Smooth muscle cell (in vitro differentiated cells): Measurements from ENCODE around the gene TMOD3. TPM values are rescaled to one million over a fixed set of nuclear protein-coding genes. Genes with fewer than 3 reads are reported as not detected.

Source experiments
- DNase-seq: peaks from one replicate; lab custom pipeline; 2025; ENCODE audit not compliant: unreplicated experiment; lab: John Stamatoyannopoulos, UW
- H2AFZ ChIP-seq: fragments of 200-600 bp; sonication (generic); 2 replicates; pipeline ENCODE4 v1.6.0; 2016; ENCODE audit warnings: antibody characterized with exemption, low read depth, mild to moderate bottlenecking
- H3F3A ChIP-seq: fragments of 200-600 bp; sonication (generic); 2 replicates; pipeline ENCODE4 v1.6.0; 2017; ENCODE audit warnings: antibody characterized with exemption, low read depth
- H3K27ac ChIP-seq: fragments of 200-600 bp; sonication (generic); 2 replicates; pipeline ENCODE4 v1.5.1; 2016; ENCODE audit warnings: low read depth, mild to moderate bottlenecking
- H3K27me3 ChIP-seq: fragments of 200-600 bp; sonication (generic); 2 replicates; pipeline ENCODE4 v1.6.1; 2016; ENCODE audit warnings: low read depth, mild to moderate bottlenecking
- H3K36me3 ChIP-seq: fragments of 200-600 bp; sonication (generic); 2 replicates; pipeline ENCODE4 v1.5.1; 2016; ENCODE audit warnings: low read depth
- H3K4me1 ChIP-seq: fragments of 200-600 bp; sonication (generic); 2 replicates; pipeline ENCODE4 v1.5.1; 2016; ENCODE audit warnings: low read depth
- H3K4me2 ChIP-seq: fragments of 200-600 bp; sonication (generic); 2 replicates; pipeline ENCODE4 v1.6.0; 2016; ENCODE audit warnings: mild to moderate bottlenecking
- H3K4me3 ChIP-seq: fragments of 200-600 bp; sonication (generic); 2 replicates; pipeline ENCODE4 v1.5.1; 2016; ENCODE audit warnings: mild to moderate bottlenecking
- H3K79me2 ChIP-seq: fragments of 200-600 bp; sonication (generic); 2 replicates; pipeline ENCODE4 v1.6.0; 2016; ENCODE audit warnings: low read depth, mild to moderate bottlenecking
- H3K9ac ChIP-seq: fragments of 200-600 bp; sonication (generic); 2 replicates; pipeline ENCODE4 v1.6.0; 2016; ENCODE audit warnings: low read depth
- H3K9me3 ChIP-seq: fragments of 200-600 bp; sonication (generic); replicated peaks from 2 replicates; pipeline ENCODE4 v1.5.1; 2016; ENCODE audit warnings: low read depth
- H4K20me1 ChIP-seq: fragments of 200-600 bp; sonication (generic); 2 replicates; pipeline ENCODE4 v1.6.0; 2016; ENCODE audit warnings: low read depth
- WGBS: methylation state at CpG from one replicate; pipeline ENCODE4 v1.1.7; 2016; ENCODE audit warnings: low lambda C conversion rate; 5-methylcytosine and 5-hydroxymethylcytosine counted together
- polyA plus RNA-seq: library from polyadenylated mRNA; unstranded; fragments of >200 nt; fragmentation: Nextera tagmentation; extraction: Ambion mirVana; gene quantifications from 2 replicates; pipeline ENCODE4 v1.2.1, GENCODE V29; 2016
- total RNA-seq: library from RNA; depleted of rRNA; stranded (reverse); fragments of >200 nt; gene quantifications from 2 replicates; pipeline ENCODE4 v1.2.3, GENCODE V29; 2014
- TF ChIP-seq, protein P1 (sequence below): fragments of 200-600 bp; sonication (generic); IDR thresholded peaks from 2 replicates; pipeline ENCODE4 v1.5.1; 2017; ENCODE audit warnings: borderline replicate concordance, mild to moderate bottlenecking, antibody characterized with exemption; ENCODE audit not compliant: insufficient read depth, poor library complexity, severe bottlenecking

The TMOD3 gene
- total and polyA plus RNA-seq, 2 experiments from 2014 or later = 18.6 to 35.7 TPM

DNA sequence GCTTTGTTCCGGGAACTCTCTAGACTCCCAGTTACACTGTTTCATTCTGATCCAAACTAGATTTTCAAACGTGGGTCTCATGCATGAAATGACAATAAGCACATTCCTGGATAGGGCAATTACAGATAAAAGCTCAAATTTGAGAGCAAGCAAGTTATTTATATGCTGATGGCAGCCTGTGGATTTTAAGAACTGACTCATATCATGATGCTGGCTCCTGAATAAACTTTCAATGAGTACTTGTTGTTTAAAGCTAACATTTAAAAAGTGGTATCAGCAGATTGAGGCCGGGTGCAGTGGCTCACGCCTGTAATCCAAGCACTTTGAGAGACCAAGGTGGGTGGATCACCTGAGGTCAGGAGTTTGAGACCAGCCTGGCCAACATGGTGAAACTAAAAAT is 75.5 kb downstream of the TMOD3 start:
- H3K9me3 ChIP-seq = no peaks in the 10 kb centered on the region
- H3K4me1 ChIP-seq = peaks cover 5% of the 10 kb centered on the region
- H3K79me2 ChIP-seq = no peaks in the 10 kb centered on the region
- H3K4me2 ChIP-seq = no peak overlapping the region
- TF ChIP-seq, protein P1, sequence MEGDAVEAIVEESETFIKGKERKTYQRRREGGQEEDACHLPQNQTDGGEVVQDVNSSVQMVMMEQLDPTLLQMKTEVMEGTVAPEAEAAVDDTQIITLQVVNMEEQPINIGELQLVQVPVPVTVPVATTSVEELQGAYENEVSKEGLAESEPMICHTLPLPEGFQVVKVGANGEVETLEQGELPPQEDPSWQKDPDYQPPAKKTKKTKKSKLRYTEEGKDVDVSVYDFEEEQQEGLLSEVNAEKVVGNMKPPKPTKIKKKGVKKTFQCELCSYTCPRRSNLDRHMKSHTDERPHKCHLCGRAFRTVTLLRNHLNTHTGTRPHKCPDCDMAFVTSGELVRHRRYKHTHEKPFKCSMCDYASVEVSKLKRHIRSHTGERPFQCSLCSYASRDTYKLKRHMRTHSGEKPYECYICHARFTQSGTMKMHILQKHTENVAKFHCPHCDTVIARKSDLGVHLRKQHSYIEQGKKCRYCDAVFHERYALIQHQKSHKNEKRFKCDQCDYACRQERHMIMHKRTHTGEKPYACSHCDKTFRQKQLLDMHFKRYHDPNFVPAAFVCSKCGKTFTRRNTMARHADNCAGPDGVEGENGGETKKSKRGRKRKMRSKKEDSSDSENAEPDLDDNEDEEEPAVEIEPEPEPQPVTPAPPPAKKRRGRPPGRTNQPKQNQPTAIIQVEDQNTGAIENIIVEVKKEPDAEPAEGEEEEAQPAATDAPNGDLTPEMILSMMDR = no peak
- H2AFZ ChIP-seq = no peak overlapping the region
- 84% methylated on average over 4 of the region's 4 CpGs for WGBS
- H3K4me3 ChIP-seq = no peak overlapping the region
- H3K27me3 ChIP-seq = no peaks in the 10 kb centered on the region
- peaks cover 22% of the 10 kb centered on the region for H4K20me1 ChIP-seq
- H3K9ac ChIP-seq = no peak overlapping the region
- no peak for DNase-seq
- H3K27ac ChIP-seq = no peak overlapping the region
- no peaks in the 10 kb centered on the region for H3F3A ChIP-seq
- H3K36me3 ChIP-seq = peaks cover 32% of the 10 kb centered on the region

DNA sequence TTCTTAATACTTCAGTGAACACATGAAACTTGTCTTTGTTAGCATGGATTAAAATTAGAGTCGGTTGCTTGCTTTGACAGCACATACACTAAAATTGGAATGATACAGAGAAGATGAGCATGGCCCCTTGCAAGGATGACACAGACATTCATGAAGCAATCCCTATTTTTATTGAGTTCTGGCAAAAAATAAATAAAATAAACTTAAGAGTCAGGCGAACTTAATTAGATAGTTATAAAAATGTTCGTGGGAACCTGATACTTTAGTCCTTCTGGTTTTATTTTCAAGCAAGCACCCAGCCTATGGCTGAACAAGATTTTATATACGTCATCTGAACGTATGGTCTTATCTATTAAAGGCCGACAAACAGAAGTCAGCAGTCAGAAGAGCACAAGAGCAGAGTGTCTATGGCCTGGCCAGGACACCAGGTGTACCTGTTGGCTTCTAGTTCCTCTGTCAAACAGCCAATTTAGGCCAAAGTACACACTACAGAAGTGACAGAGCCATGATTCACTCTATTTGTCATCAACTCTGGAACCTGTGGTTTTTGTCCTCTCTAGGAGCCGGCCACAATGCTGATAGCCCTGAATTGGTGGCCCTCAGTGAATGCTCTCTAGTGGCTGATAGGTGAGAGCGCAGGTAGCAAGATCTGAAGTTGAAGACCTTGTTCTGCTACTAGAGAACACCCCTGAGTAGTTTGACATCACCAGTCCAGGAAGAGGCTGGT is 77.8 kb downstream of the TMOD3 start:
- no peak overlapping the region for H2AFZ ChIP-seq
- H3K36me3 ChIP-seq = peaks cover 21% of the 10 kb centered on the region
- no peak for DNase-seq
- no peaks in the 10 kb centered on the region for H3K27me3 ChIP-seq
- H3K9ac ChIP-seq = no peak overlapping the region
- peak overlapping the region; percentile 76 for H3K27ac ChIP-seq
- H3K79me2 ChIP-seq = peaks cover 4% of the 10 kb centered on the region
- no peaks in the 10 kb centered on the region for H3K9me3 ChIP-seq
- no peaks in the 10 kb centered on the region for H3F3A ChIP-seq
- WGBS = 82% methylated on average over 8 of the region's 8 CpGs
- TF ChIP-seq, protein P1 = no peak
- H4K20me1 ChIP-seq = peaks cover 22% of the 10 kb centered on the region
- H3K4me3 ChIP-seq = no peak overlapping the region
- H3K4me1 ChIP-seq = peaks cover 5% of the 10 kb centered on the region
- H3K4me2 ChIP-seq = no peak overlapping the region

DNA sequence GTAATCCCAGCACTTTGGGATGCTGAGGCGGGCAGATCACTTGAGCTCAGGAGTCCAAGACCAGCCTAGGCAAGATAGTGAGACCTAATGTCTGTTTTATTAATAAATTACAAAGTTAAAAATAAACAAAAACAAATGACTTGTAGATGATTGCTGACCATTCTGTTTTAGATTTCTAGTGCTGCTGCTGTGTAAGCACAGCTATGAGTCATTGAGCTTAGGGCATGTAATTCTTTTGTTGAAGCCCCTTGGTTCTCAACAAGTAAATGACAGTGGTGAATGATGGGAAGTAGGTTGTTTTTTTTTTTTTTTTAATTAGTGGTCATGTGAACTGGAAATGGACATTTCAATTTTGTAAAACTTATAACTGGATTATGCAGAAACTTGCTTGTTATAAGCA is 78.9 kb downstream of the TMOD3 start:
- Histone ChIP-seq H3K9me3 (no peaks in the 10 kb centered on the region), H2AFZ (no peak overlapping the region), H3K4me2 (no peak overlapping the region), H3K36me3 (peaks cover 16% of the 10 kb centered on the region), H3K27ac (peak overlapping the region; percentile 76), H3K4me3 (no peak overlapping the region), H3F3A (no peaks in the 10 kb centered on the region), H3K79me2 (peaks cover 4% of the 10 kb centered on the region), H3K27me3 (no peaks in the 10 kb centered on the region), H3K4me1 (peaks cover 5% of the 10 kb centered on the region), H4K20me1 (peaks cover 22% of the 10 kb centered on the region), H3K9ac (no peak overlapping the region)
- TF ChIP-seq, protein P1 = no peak
- no peak for DNase-seq
- WGBS = 100% methylated on average over 1 of the region's 1 CpG

DNA sequence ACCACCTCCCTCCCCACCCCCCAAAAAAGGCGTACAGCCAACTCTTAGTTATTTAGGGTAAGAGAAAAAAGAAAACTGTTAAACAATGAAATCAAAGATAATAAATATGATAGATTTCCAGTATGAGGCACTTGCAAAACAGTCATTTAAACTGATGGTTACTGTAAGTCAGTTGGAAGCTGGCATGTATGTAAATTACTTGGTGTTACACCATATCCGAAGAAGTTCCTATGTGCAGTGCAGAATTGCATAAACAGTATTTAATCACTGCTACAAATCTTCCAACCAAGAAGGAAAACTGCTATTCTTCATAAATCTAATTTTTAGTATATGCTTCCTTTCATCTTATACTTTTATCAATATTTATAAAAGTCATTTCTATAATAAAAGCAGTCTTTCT is 80.1 kb downstream of the TMOD3 start:
- Histone ChIP-seq H3K4me1 (peaks cover 5% of the 10 kb centered on the region), H4K20me1 (peaks cover 22% of the 10 kb centered on the region), H3K27me3 (no peaks in the 10 kb centered on the region), H3K4me2 (no peak overlapping the region), H3K9me3 (no peaks in the 10 kb centered on the region), H3K36me3 (peaks cover 7% of the 10 kb centered on the region), H3F3A (no peaks in the 10 kb centered on the region), H3K27ac (no peak overlapping the region), H3K79me2 (peaks cover 4% of the 10 kb centered on the region), H2AFZ (no peak overlapping the region), H3K9ac (no peak overlapping the region), H3K4me3 (no peak overlapping the region)
- TF ChIP-seq, protein P1 = no peak
- no peak for DNase-seq
- WGBS = 93% methylated on average over 2 of the region's 2 CpGs
